Measurements from ENCODE around the gene NAIF1. TPM values are rescaled to one million over a fixed set of nuclear protein-coding genes. Genes with fewer than 3 reads are reported as not detected.

The NAIF1 gene
- polyA plus RNA-seq, 1 of the 3 experiments (the other 2 are of a cell fraction): 14.8 TPM

DNA sequence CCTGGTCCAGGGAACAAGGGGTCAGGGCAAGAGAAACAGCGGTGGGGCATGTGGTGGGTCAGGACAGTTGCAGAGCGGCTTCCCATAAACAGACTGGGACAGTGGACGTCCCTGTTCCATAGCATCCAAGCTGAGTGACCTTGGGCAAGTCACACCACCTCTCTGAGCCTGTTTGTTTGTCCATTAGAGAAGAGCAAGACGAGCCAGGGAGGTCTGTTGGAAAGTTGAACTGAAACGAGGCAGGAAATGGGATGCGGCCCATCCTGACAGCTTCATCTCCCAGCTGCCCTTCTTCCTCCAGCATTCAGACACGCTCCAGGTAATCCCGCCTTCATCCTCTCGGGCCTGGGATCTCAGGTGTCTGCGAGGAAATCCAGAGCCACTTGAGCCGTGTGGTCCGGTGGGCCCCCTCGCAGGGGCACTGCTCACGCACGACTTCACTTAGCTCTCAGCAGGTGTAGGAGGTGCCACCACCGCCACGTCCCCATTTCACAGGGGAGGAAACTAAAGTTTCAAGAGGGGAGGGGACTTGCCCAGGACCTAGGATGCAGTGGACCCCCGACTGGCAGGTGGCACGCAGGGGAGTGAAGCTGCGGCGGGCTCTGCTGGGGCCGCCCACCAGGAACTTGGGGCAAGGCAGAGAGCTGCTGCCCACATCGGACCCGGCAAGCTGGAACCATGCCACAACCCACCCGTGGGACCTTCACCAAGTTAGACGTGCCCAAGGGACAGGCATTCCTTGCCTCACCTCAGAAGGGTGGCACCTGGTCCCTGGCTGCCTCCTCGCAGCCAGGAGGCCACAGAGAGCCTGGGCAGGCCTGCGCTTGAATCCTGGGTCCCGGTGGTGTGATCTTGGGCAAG, 47.4 kb upstream of the NAIF1 start:
- Histone ChIP-seq H3K9me3 (no peaks in the 10 kb centered on the region), H3K27me3 (ENCODE audit: insufficient read depth) (no peaks in the 10 kb centered on the region), H3K4me3 (ENCODE audit: low read depth in 2 of 2, low read length in 1 of 2) (no peak overlapping the region), H3K36me3 (replicated peaks in 1 of 2; ENCODE audit: control insufficient read depth in 1 of 2, insufficient read depth in 2 of 2, low read length in 1 of 2) (peaks cover 0 to 1% of the 10 kb centered on the region in 2 experiments), H4K20me1 (ENCODE audit: insufficient read depth) (no peaks in the 10 kb centered on the region), H3K9ac (no peak overlapping the region), H3K4me2 (no peak overlapping the region), H3K79me2 (ENCODE audit: insufficient read depth) (no peaks in the 10 kb centered on the region), H3K4me1 (ENCODE audit: control insufficient read depth in 1 of 2, insufficient read depth in 2 of 2, low read depth in 1 of 2, low read length in 1 of 2) (peaks cover 3 to 4% of the 10 kb centered on the region in 2 experiments; a peak in 1 of 4 replicates), H3K9me2 (no peaks in the 10 kb centered on the region), H2AFZ (ENCODE audit: low read depth) (no peak overlapping the region), H3F3A (replicated peaks; ENCODE audit: insufficient read depth) (peaks cover 8% of the 10 kb centered on the region), H3K27ac (ENCODE audit: low read depth in 2 of 2, low read length in 1 of 2) (no peak overlapping the region)
- TF ChIP-seq, protein P1, sequence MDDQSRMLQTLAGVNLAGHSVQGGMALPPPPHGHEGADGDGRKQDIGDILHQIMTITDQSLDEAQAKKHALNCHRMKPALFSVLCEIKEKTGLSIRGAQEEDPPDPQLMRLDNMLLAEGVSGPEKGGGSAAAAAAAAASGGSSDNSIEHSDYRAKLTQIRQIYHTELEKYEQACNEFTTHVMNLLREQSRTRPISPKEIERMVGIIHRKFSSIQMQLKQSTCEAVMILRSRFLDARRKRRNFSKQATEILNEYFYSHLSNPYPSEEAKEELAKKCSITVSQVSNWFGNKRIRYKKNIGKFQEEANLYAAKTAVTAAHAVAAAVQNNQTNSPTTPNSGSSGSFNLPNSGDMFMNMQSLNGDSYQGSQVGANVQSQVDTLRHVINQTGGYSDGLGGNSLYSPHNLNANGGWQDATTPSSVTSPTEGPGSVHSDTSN (IDR thresholded peaks at IDR 0.05): no peak
- TF ChIP-seq NRF1 (IDR thresholded peaks at IDR 0.05; ENCODE audit: low read depth, low read length) (no peak), SIN3A (IDR thresholded peaks at IDR 0.05; ENCODE audit: borderline replicate concordance, low read depth, low read length) (no peak), SMC3 (IDR thresholded peaks at IDR 0.05; ENCODE audit: low read depth, low read length) (no peak), FOXJ3 (CRISPR knock-in tag; IDR thresholded peaks at IDR 0.05) (no peak), NFIC (IDR thresholded peaks at IDR 0.05; ENCODE audit: borderline replicate concordance) (no peak), YY1 (IDR thresholded peaks at IDR 0.05; ENCODE audit: low read depth) (no peak), RCOR1 (IDR thresholded peaks at IDR 0.05; ENCODE audit: low read length) (no peak), ELF1 (IDR thresholded peaks at IDR 0.05) (no peak)
- CTCF ChIA-PET: interaction anchor here (1.6 to 6.5 kb wide), 5 partner anchors 13 to 191 kb away, joined by 3 to 246 read pairs (median 55); partner anchors contain the start of gene PTGES2
- no peak for DNase-seq
- POLR2A ChIA-PET: interaction anchor here (0.8 kb wide), 1 partner anchor 23 kb away, joined by 3 read pairs; no protein-coding TSS in a partner anchor
- WGBS (ENCODE audit: low lambda C conversion rate): 91% methylated on average over 20 of the region's 29 CpGs

DNA sequence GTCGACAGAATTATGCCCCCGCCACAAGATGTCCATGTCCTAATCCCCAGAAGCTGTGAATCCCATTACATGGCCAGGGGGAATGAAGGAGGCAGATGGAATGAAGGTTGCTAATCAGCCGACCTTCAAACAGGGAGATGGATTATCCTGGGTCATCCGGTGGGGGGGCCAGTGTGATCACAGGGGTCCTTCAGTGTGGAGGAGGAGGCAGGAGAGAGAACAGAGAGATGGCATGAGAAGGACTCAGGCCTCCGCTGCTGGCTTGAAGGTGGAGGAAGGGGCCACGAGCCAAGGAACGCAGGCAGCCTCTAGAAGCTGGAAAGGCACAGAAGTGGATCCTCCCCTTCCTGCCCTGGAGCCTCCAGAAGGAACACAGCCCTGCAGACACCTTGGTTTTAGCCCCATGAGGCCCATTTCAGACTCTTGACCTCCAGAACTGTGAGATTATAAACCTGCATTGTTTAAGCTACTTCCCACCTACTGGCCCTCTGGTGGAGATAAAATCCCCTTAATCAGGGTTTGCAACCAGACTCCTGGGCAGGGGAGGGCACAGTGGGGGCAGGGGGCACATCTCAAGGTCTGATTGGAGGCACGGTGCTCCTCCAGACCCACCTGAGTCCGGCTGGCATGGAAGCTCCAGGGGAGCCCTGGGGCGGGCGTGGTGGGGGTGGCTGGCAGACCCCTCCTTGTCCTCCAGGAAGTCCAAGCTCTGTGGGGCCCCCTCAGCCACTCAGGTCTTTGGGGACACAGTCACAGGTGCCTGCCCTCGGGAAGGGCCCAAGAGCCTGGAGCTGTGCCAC, 46.6 kb upstream of the NAIF1 start:
- POLR2A ChIA-PET: interaction anchor here (0.8 kb wide), 1 partner anchor 23 kb away, joined by 3 read pairs; no protein-coding TSS in a partner anchor
- 94% methylated on average over 11 of the region's 12 CpGs for WGBS (ENCODE audit: low lambda C conversion rate)
- TF ChIP-seq FOXM1 (IDR thresholded peaks at IDR 0.05; ENCODE audit: low read depth) (no peak), YY1 (IDR thresholded peaks at IDR 0.05; ENCODE audit: low read depth) (no peak), RCOR1 (IDR thresholded peaks at IDR 0.05; ENCODE audit: low read length) (no peak), SMC3 (IDR thresholded peaks at IDR 0.05; ENCODE audit: low read depth, low read length) (no peak), TAF1 (IDR thresholded peaks at IDR 0.05; ENCODE audit: borderline replicate concordance, low read depth, low read length) (no peak), ELF1 (IDR thresholded peaks at IDR 0.05) (no peak), CHD2 (IDR thresholded peaks at IDR 0.05; ENCODE audit: low read length, partially characterized antibody) (no peak), MXI1 (IDR thresholded peaks at IDR 0.05; ENCODE audit: low read depth, low read length) (no peak), TCF12 (IDR thresholded peaks at IDR 0.05) (no peak), EP300 (IDR thresholded peaks at IDR 0.05; ENCODE audit: borderline replicate concordance in 1 of 2, low read depth in 1 of 2, low read length in 1 of 2) (no peak)
- TF ChIP-seq, protein P2, sequence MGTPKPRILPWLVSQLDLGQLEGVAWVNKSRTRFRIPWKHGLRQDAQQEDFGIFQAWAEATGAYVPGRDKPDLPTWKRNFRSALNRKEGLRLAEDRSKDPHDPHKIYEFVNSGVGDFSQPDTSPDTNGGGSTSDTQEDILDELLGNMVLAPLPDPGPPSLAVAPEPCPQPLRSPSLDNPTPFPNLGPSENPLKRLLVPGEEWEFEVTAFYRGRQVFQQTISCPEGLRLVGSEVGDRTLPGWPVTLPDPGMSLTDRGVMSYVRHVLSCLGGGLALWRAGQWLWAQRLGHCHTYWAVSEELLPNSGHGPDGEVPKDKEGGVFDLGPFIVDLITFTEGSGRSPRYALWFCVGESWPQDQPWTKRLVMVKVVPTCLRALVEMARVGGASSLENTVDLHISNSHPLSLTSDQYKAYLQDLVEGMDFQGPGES (IDR thresholded peaks at IDR 0.05; ENCODE audit: low read depth, low read length): no peak
- TF ChIP-seq, protein P3, sequence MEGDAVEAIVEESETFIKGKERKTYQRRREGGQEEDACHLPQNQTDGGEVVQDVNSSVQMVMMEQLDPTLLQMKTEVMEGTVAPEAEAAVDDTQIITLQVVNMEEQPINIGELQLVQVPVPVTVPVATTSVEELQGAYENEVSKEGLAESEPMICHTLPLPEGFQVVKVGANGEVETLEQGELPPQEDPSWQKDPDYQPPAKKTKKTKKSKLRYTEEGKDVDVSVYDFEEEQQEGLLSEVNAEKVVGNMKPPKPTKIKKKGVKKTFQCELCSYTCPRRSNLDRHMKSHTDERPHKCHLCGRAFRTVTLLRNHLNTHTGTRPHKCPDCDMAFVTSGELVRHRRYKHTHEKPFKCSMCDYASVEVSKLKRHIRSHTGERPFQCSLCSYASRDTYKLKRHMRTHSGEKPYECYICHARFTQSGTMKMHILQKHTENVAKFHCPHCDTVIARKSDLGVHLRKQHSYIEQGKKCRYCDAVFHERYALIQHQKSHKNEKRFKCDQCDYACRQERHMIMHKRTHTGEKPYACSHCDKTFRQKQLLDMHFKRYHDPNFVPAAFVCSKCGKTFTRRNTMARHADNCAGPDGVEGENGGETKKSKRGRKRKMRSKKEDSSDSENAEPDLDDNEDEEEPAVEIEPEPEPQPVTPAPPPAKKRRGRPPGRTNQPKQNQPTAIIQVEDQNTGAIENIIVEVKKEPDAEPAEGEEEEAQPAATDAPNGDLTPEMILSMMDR (IDR thresholded peaks at IDR 0.05): no peak

More for the DNA sequence above, 46.6 kb upstream of the NAIF1 start:
- H2AFZ ChIP-seq (ENCODE audit: low read depth): no peak overlapping the region
- DNase-seq: no peak
- peaks cover 3 to 4% of the 10 kb centered on the region in 2 experiments; a peak in 1 of 4 replicates for H3K4me1 ChIP-seq (ENCODE audit: control insufficient read depth in 1 of 2, insufficient read depth in 2 of 2, low read depth in 1 of 2, low read length in 1 of 2)
- H3K27me3 ChIP-seq (ENCODE audit: insufficient read depth): no peaks in the 10 kb centered on the region
- H3K36me3 ChIP-seq (replicated peaks in 1 of 2; ENCODE audit: control insufficient read depth in 1 of 2, insufficient read depth in 2 of 2, low read length in 1 of 2): peaks cover 0 to 3% of the 10 kb centered on the region in 2 experiments
- H4K20me1 ChIP-seq (ENCODE audit: insufficient read depth): no peaks in the 10 kb centered on the region
- no peak overlapping the region for H3K4me2 ChIP-seq
- no peak overlapping the region for H3K9ac ChIP-seq
- no peak overlapping the region for H3K27ac ChIP-seq (ENCODE audit: low read depth in 2 of 2, low read length in 1 of 2)
- H3K9me3 ChIP-seq: no peaks in the 10 kb centered on the region
- peaks cover 8% of the 10 kb centered on the region for H3F3A ChIP-seq (replicated peaks; ENCODE audit: insufficient read depth)
- no peak overlapping the region for H3K4me3 ChIP-seq (ENCODE audit: low read depth in 2 of 2, low read length in 1 of 2)
- H3K79me2 ChIP-seq (ENCODE audit: insufficient read depth): no peaks in the 10 kb centered on the region
- no peaks in the 10 kb centered on the region for H3K9me2 ChIP-seq
- CTCF ChIA-PET: interaction anchor here (1.1 to 6.5 kb wide), 5 partner anchors 12 to 191 kb away, joined by 3 to 246 read pairs (median 55); partner anchors contain the start of gene PTGES2

All from SK-N-SH (cell line).